ENCODE measurements around the gene ZNF317.

- TF ChIP-seq ZBTB17 (CRISPR knock-in tag; IDR thresholded peaks at IDR 0.05) (no peak), IRF2 (CRISPR knock-in tag; IDR thresholded peaks at IDR 0.05) (no peak), ZNF133 (CRISPR knock-in tag; IDR thresholded peaks at IDR 0.05) (no peak), SIN3A (IDR thresholded peaks at IDR 0.05; ENCODE audit: borderline replicate concordance in 2 of 2, control insufficient read depth in 1 of 2, low read depth in 2 of 2, low read length in 2 of 2) (no peak), POLR2A (conservative IDR thresholded peaks at IDR 0.05) (no peak), POLR2AphosphoS5 (IDR thresholded peaks at IDR 0.05; ENCODE audit: control insufficient read depth, insufficient read depth, low read depth, low read length) (no peak), ZNF184 (CRISPR knock-in tag; IDR thresholded peaks at IDR 0.05) (no peak), RREB1 (CRISPR knock-in tag; IDR thresholded peaks at IDR 0.05) (no peak), PHF20 (IDR thresholded peaks at IDR 0.05; ENCODE audit: partially characterized antibody) (no peak)
- TF ChIP-seq, protein P1, sequence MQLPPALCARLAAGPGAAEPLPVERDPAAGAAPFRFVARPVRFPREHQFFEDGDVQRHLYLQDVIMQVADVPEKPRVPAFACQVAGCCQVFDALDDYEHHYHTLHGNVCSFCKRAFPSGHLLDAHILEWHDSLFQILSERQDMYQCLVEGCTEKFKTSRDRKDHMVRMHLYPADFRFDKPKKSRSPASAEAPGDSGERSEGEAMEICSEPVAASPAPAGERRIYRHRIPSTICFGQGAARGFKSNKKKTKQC (CRISPR knock-in tag; IDR thresholded peaks at IDR 0.05), result no peak
- TF ChIP-seq, protein P2, sequence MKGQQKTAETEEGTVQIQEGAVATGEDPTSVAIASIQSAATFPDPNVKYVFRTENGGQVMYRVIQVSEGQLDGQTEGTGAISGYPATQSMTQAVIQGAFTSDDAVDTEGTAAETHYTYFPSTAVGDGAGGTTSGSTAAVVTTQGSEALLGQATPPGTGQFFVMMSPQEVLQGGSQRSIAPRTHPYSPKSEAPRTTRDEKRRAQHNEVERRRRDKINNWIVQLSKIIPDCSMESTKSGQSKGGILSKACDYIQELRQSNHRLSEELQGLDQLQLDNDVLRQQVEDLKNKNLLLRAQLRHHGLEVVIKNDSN (CRISPR knock-in tag; IDR thresholded peaks at IDR 0.05), result no peak
- TF ChIP-seq, protein P3, sequence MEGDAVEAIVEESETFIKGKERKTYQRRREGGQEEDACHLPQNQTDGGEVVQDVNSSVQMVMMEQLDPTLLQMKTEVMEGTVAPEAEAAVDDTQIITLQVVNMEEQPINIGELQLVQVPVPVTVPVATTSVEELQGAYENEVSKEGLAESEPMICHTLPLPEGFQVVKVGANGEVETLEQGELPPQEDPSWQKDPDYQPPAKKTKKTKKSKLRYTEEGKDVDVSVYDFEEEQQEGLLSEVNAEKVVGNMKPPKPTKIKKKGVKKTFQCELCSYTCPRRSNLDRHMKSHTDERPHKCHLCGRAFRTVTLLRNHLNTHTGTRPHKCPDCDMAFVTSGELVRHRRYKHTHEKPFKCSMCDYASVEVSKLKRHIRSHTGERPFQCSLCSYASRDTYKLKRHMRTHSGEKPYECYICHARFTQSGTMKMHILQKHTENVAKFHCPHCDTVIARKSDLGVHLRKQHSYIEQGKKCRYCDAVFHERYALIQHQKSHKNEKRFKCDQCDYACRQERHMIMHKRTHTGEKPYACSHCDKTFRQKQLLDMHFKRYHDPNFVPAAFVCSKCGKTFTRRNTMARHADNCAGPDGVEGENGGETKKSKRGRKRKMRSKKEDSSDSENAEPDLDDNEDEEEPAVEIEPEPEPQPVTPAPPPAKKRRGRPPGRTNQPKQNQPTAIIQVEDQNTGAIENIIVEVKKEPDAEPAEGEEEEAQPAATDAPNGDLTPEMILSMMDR (IDR thresholded peaks at IDR 0.05 in 2 of 3, conservative IDR thresholded peaks at IDR 0.05 in 1 of 3; ENCODE audit: insufficient read depth in 2 of 3, low read depth in 1 of 3, low read length in 3 of 3), result no peak
- TF ChIP-seq, protein P4, sequence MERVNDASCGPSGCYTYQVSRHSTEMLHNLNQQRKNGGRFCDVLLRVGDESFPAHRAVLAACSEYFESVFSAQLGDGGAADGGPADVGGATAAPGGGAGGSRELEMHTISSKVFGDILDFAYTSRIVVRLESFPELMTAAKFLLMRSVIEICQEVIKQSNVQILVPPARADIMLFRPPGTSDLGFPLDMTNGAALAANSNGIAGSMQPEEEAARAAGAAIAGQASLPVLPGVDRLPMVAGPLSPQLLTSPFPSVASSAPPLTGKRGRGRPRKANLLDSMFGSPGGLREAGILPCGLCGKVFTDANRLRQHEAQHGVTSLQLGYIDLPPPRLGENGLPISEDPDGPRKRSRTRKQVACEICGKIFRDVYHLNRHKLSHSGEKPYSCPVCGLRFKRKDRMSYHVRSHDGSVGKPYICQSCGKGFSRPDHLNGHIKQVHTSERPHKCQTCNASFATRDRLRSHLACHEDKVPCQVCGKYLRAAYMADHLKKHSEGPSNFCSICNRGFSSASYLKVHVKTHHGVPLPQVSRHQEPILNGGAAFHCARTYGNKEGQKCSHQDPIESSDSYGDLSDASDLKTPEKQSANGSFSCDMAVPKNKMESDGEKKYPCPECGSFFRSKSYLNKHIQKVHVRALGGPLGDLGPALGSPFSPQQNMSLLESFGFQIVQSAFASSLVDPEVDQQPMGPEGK (CRISPR knock-in tag; IDR thresholded peaks at IDR 0.05; ENCODE audit: borderline replicate concordance), result no peak
Measured at GRCh38 chr19:9165261-9165660, 25.1 kb downstream of the ZNF317 start.
